DMS114 treated with DMSO at 0.1 percent for 48 hours (cell line): Measurements from ENCODE around the gene ZNF518B.
"Not testable (repeated sequence)": the region's sequence is repeated elsewhere in the genome, so short reads cannot be mapped to it uniquely, and the experiment has no call there.

Source experiments
- DNase-seq: peaks from one replicate; lab custom pipeline; 2025; ENCODE audit not compliant: unreplicated experiment; lab: John Stamatoyannopoulos, UW

ZNF518B gene

GRCh38 chr4:10459305-10459704 lies 2.1 kb upstream of the ZNF518B start:
- DNase-seq, result no peak

GRCh38 chr4:10458177-10458576 lies 951 bp upstream of the ZNF518B start:
- no peak for DNase-seq

GRCh38 chr4:10456595-10457254 lies 501 bp downstream of the ZNF518B start:
- DNase-seq, result no peak

GRCh38 chr4:10456260-10456594 lies 999 bp downstream of the ZNF518B start:
- no peak for DNase-seq

GRCh38 chr4:10455133-10455532 lies 2.1 kb downstream of the ZNF518B start:
- no peak for DNase-seq

- no peak for DNase-seq
These were observed 2.5 kb downstream of the ZNF518B start for GRCh38 chr4:10454726-10455125.

- DNase-seq, result no peak
These were observed 3.1 kb downstream of the ZNF518B start for GRCh38 chr4:10454121-10454520.

DNA sequence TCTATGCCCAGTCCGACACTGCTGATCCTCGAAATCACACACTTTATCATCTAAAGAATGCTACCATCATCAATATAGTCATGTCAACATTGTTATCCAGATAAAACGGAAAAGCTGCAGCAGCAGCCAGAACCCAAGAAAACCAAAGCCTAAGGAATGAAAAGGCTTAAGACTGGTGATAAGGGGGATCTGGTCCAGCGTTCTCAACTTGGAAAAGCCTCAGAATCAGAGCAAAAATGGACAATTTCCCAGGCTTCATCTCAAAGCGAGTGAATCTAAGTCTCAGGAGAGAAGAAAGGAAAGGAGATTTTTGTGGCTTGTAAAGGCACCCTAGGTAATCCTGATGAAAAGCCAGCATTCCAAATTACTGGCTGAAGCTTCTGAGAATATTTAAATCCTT lies 8.2 kb downstream of the ZNF518B start:
- no peak for DNase-seq

- DNase-seq, result no peak
These were observed 14.2 kb downstream of the ZNF518B start for GRCh38 chr4:10442976-10443375.

- no peak for DNase-seq
These were observed 15.7 kb downstream of the ZNF518B start for GRCh38 chr4:10441512-10441911.

DNA sequence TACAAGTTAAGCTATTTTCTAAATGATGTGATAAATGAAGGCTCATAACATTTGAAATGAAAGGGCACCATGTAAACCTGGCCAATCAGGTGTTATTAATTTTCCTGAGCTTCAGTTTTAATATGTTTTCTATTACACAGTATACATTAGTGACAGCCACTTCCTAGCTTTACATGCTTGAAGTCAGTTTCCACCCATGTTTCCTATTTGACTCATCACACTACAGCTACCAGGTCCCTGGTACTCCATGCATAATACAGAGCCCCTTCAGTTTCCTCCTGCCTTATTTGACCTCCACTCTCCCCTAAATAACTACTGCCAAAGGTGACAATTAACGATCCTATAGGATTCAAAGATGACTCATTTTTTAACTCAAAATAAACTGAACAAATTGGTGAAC lies 18.3 kb downstream of the ZNF518B start:
- DNase-seq, result no peak

DNA sequence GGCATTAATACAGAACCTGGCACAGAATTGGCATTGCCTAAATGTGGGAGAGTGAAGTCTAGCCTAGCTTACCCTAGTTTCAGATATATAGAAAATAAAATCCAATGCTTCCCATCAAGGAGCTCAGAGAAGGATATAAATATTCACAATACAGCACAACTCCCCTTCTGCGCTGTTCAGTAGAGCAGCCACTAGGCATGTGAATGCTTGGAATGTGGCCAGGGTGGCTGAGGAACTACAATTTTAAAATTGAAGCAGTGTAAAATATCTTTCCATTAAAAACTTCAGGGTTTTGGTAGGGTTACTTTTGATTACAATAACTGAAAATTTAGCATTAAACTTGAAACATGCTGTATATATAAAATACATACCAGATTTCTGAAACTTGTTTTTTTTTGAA lies 19.5 kb downstream of the ZNF518B start:
- DNase-seq, result no peak

DNA sequence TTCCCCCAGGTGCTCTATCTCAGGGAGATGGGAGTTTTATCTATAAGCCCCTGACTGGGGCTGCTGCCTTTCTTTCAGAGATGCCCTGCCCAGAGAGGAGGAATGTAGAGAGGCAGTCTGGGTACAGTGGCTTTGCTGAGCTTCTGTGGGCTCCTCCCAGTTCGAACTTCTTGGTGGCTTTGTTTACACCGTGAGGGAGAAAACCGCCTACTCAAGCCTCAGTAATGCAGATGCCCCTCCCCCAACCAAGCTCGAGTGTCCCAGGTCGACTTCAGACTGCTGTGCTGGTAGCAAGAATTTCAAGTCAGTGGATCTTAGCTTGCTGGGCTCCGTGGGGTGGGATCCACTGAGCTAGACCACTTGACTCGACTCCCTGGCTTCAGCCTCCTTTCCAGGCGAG lies 29.5 kb downstream of the ZNF518B start:
- not testable (repeated sequence) for DNase-seq

GRCh38 chr4:10421344-10422055 lies 35.7 kb downstream of the ZNF518B start:
- DNase-seq, result no peak

DNA sequence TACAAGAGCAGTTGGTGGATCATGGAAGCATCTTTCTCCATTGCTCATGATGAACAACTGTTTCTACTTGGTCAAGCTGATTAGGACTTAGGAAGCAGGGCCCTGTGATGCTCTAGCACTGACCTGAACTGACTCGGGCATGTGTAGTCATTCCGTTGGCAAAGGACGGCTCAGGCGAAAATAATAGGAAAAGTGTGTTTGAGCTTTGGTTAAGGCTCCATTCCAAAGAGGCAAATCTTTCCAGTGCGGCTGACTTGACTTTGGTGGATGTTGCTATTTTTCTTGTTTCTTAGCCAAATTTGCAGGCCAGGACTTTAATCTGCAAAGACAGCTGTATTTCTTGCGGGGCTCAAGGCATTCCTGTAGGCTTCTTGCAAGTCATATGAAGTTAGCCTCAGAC lies 39.5 kb downstream of the ZNF518B start:
- no peak for DNase-seq

DNA sequence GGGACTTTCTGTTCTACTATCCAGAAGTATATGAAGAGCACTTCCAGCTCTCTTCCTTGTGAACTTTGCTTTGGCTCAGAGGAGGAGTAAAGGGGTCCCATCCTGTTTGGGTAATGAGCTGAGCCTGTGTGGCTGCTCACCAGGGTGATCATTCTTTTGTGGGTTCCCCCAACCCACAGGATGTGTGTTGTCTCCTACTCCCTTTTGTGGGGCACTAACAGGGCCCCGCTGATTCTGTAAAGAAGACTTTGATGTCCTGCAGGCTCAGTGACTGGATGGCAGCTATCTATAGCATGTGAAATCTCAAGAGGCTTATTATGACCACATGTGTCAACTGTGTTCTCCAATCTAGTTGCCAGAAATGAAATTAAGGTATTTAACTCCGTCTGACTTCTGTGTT lies 40.8 kb downstream of the ZNF518B start:
- DNase-seq, result no peak

- DNase-seq, result no peak
These were observed 44.0 kb downstream of the ZNF518B start for GRCh38 chr4:10413177-10413576.

DNA sequence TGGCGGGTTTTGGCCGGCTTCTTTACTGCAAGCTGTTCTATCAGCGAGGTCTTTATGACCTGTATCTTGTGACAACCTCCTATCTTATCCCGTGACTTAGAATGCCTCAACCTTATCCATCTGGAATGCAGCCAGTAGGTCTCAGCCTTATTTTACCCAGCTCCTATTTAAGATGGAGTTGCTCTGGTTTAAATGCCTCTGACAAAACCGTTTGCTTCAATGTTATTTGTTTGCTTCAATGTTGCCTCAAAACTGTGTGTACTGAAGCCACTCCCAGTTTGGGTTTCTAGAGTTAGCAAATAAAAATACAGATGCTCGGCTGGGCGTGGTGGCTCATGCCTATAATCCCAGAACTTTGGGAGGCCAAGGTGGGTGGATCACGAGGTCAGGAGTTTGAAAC lies 51.6 kb downstream of the ZNF518B start:
- no peak for DNase-seq

- DNase-seq, result peak; percentile 29
These were observed 53.4 kb downstream of the ZNF518B start for GRCh38 chr4:10403633-10404445.

- no peak for DNase-seq
These were observed 61.1 kb downstream of the ZNF518B start for GRCh38 chr4:10395971-10396580.
